ENCODE data around the gene DNASE1. TPM values are rescaled to one million over a fixed set of nuclear protein-coding genes. Genes with fewer than 3 reads are reported as not detected.
"Not testable (repeated sequence)": the region's sequence is repeated elsewhere in the genome, so short reads cannot be mapped to it uniquely, and the experiment has no call there.

The DNASE1 gene
- 7.2 and 15.7 TPM in 2 replicates for total RNA-seq

- DNase-seq (ENCODE audit: low read depth in 2 of 2): peak; percentile 70 to 74
Observed at GRCh38 chr16:3654249-3654991, at the start of gene DNASE1. Gene DNASE1 (plus strand): TSS chr16:3654691. CDS start chr16:3655374, 683 bp downstream.

GRCh38 chr16:3606441-3606840 is 48.0 kb upstream of the DNASE1 start:
- no peak for DNase-seq (ENCODE audit: low read depth in 2 of 2)

GRCh38 chr16:3607161-3607560 is 47.3 kb upstream of the DNASE1 start:
- DNase-seq (ENCODE audit: low read depth in 2 of 2): no peak

- DNase-seq (ENCODE audit: low read depth in 2 of 2): no peak
Observed at GRCh38 chr16:3607634-3608033, 46.9 kb upstream of the DNASE1 start.

- no peak for DNase-seq (ENCODE audit: low read depth in 2 of 2)
Observed at GRCh38 chr16:3608069-3608468, 46.4 kb upstream of the DNASE1 start.

GRCh38 chr16:3608976-3609375 is 45.5 kb upstream of the DNASE1 start:
- DNase-seq (ENCODE audit: low read depth in 2 of 2): not testable (repeated sequence)

- DNase-seq (ENCODE audit: low read depth in 2 of 2): peak; percentile 19 to 33
Observed at GRCh38 chr16:3609895-3610697, 44.4 kb upstream of the DNASE1 start.

GRCh38 chr16:3610698-3611145 is 43.8 kb upstream of the DNASE1 start:
- DNase-seq (ENCODE audit: low read depth in 2 of 2): peak in 1 of 2 donors; percentile 18

GRCh38 chr16:3611146-3611975 is 43.1 kb upstream of the DNASE1 start, which contains the start of gene SLX4:
Gene SLX4 (minus strand): TSS chr16:3611606. CDS start chr16:3608964, 2,642 bp downstream.
- peak; percentile 91 to 93 for DNase-seq (ENCODE audit: low read depth in 2 of 2)

GRCh38 chr16:3612510-3613466 is 41.7 kb upstream of the DNASE1 start:
- DNase-seq (ENCODE audit: low read depth in 2 of 2): no peak

- DNase-seq (ENCODE audit: low read depth in 2 of 2): no peak
Observed at GRCh38 chr16:3618769-3619141, 35.7 kb upstream of the DNASE1 start.

- no peak for DNase-seq (ENCODE audit: low read depth in 2 of 2)
Observed at GRCh38 chr16:3623642-3624041, 30.8 kb upstream of the DNASE1 start.

GRCh38 chr16:3625331-3625730 is 29.2 kb upstream of the DNASE1 start:
- DNase-seq (ENCODE audit: low read depth in 2 of 2): no peak

GRCh38 chr16:3625911-3626732 is 28.4 kb upstream of the DNASE1 start:
- DNase-seq (ENCODE audit: low read depth in 2 of 2): peak in 1 of 2 donors; percentile 43

- peak in 1 of 2 donors; percentile 20 for DNase-seq (ENCODE audit: low read depth in 2 of 2)
Observed at GRCh38 chr16:3637371-3637923, 17.0 kb upstream of the DNASE1 start.

- DNase-seq (ENCODE audit: low read depth in 2 of 2): no peak
Observed at GRCh38 chr16:3638916-3639644, 15.4 kb upstream of the DNASE1 start.

- DNase-seq (ENCODE audit: low read depth in 2 of 2): no peak
Observed at GRCh38 chr16:3640207-3640606, 14.3 kb upstream of the DNASE1 start.

All from lung microvascular endothelial cell (primary cell).